K562 (cell line): Measurements from ENCODE around the gene ZKSCAN4. TPM values are rescaled to one million over a fixed set of nuclear protein-coding genes. Genes with fewer than 3 reads are reported as not detected.

Experiments
- CEBPB ChIP-seq: fragments of 450-650 bp; IDR thresholded peaks from 2 replicates; pipeline ENCODE4 v1.6.1; 2016; ENCODE audit warnings: missing genetic modification characterization, missing compliant biosample characterization
- CXXC5 ChIP-seq: fragments of 250-450 bp; sonication (Bioruptor Pico); IDR thresholded peaks from 2 replicates; pipeline ENCODE4 v1.8.0; 2022; ENCODE audit warnings: inconsistent platforms, mild to moderate bottlenecking, moderate library complexity
- EHMT2 ChIP-seq: fragments of 450-650 bp; IDR thresholded peaks from 2 replicates; pipeline ENCODE4 v1.6.1; 2018; ENCODE audit warnings: antibody characterized with exemption
- FOXK2 ChIP-seq, 2 experiments: fragments of 450-650 bp; IDR thresholded peaks in 1 of 2; conservative IDR thresholded peaks in 1 of 2; 2 replicates each; pipeline ENCODE4 v1.6.1; 2016; ENCODE audit warnings: low read depth in 2 of 2, mild to moderate bottlenecking in 1 of 2
- MGA ChIP-seq: fragments of 450-650 bp; IDR thresholded peaks from 2 replicates; pipeline ENCODE4 v1.6.1; 2016; ENCODE audit warnings: mild to moderate bottlenecking, moderate library complexity
- MXI1 ChIP-seq: IDR thresholded peaks from 2 replicates; pipeline ENCODE4 v1.6.1; 2011; ENCODE audit warnings: low read depth, mild to moderate bottlenecking, improper control_type of control experiment, low read length
- RBM17 ChIP-seq: fragments of 200-400 bp; formaldehyde crosslinking; IDR thresholded peaks from 2 replicates; pipeline ENCODE4 v1.6.1; 2017; ENCODE audit warnings: low read depth, mild to moderate bottlenecking, low read length, borderline replicate concordance
- RBM22 ChIP-seq: fragments of 200-400 bp; formaldehyde crosslinking; IDR thresholded peaks from 2 replicates; pipeline ENCODE4 v1.6.1; 2018; ENCODE audit warnings: low read length, low read depth; ENCODE audit not compliant: poor library complexity, severe bottlenecking
- SIX5 ChIP-seq, 2 experiments: IDR thresholded peaks; 2 replicates each; pipeline ENCODE4 v1.6.1; 2011; ENCODE audit warnings: low read length in 2 of 2, borderline replicate concordance in 1 of 2, low read depth in 1 of 2, mild to moderate bottlenecking in 1 of 2, moderate library complexity in 1 of 2; ENCODE audit not compliant: insufficient read depth in 1 of 2
- TAF9B ChIP-seq: fragments of 450-650 bp; IDR thresholded peaks from 2 replicates; pipeline ENCODE4 v1.6.1; 2018; ENCODE audit warnings: mild to moderate bottlenecking; ENCODE audit not compliant: partially characterized antibody
- ZNF232 ChIP-seq: sonication (generic); formaldehyde crosslinking; IDR thresholded peaks from 2 replicates; pipeline ENCODE4 v1.8.0; 2022; ENCODE audit warnings: mild to moderate bottlenecking, missing genetic modification reagents
- ZNF280B ChIP-seq: fragments of 250-450 bp; sonication (Bioruptor Pico); IDR thresholded peaks from 2 replicates; pipeline ENCODE4 v1.5.1; 2021; ENCODE audit warnings: mild to moderate bottlenecking
- ZNF76 ChIP-seq: fragments of 250-450 bp; sonication (Bioruptor Pico); IDR thresholded peaks from 2 replicates; pipeline ENCODE4 v1.4.0; 2020; ENCODE audit warnings: mild to moderate bottlenecking, moderate library complexity, borderline replicate concordance
- polyA plus RNA-seq, 8 experiments: library from polyadenylated mRNA; depleted of rRNA in 4 of 8; stranded (reverse) in 5 of 8; unstranded in 3 of 8; fragments of >200 nt; fragmentation: Nextera tagmentation in 2 of 8; fragmentation: Illumina TruSeq in 1 of 8; extraction: Ambion mirVana in 2 of 8; extraction: Trizol in 1 of 8; gene quantifications; 2 replicates each; pipeline versions ENCODE4 v1.2.1 to v1.2.3, GENCODE V29; 2011 to 2014; ENCODE audit warnings: inconsistent platforms in 1 of 8, missing spikeins in 1 of 8
- total RNA-seq, 7 experiments: library from RNA; depleted of rRNA in 6 of 7; stranded (reverse); fragments of >200 nt in 6 of 7; fragmentation: Illumina TruSeq in 2 of 7; extraction: Trizol in 2 of 7; gene quantifications; 2 replicates each; pipeline versions ENCODE4 v1.2.1 to v1.2.3, GENCODE V29; 2011 to 2021; ENCODE audit warnings: low replicate concordance in 1 of 7

ZKSCAN4 gene
- total and polyA plus RNA-seq, 9 of the 15 experiments (the other 6 are each of a cell fraction or from before 2014, with no cell fraction given): 1.2 to 5.3 (median 4.7) TPM

GRCh38 chr6:28211840-28212509, 40.1 kb downstream of the ZKSCAN4 start (continued):
- peak; percentile 62 for TF ChIP-seq MGA
- no peak for TF ChIP-seq SIX5 (IDR thresholded peaks at IDR 0.05; ENCODE audit: borderline replicate concordance in 1 of 2, insufficient read depth in 1 of 2, low read depth in 1 of 2, low read length in 2 of 2)
- no peak for TF ChIP-seq MXI1
- no peak for TF ChIP-seq RBM22
- TF ChIP-seq CEBPB (tag): no peak
- no peak for TF ChIP-seq TAF9B
- peak; percentile 11 to 57; a peak in 3 of 4 replicates for TF ChIP-seq FOXK2 (conservative IDR thresholded peaks at IDR 0.05 in 1 of 2, IDR thresholded peaks at IDR 0.05 in 1 of 2; ENCODE audit: low read depth in 2 of 2)
- TF ChIP-seq ZNF76 (CRISPR knock-in tag): no peak
- TF ChIP-seq RBM17: no peak
- 0 out of 2 replicates have a peak, but pooled peaks have one; percentile 19 for TF ChIP-seq EHMT2
- TF ChIP-seq CXXC5 (CRISPR knock-in tag): peak; percentile 42
- TF ChIP-seq ZNF280B (CRISPR knock-in tag): no peak
- TF ChIP-seq ZNF232 (CRISPR knock-in tag): no peak
